SK-N-SH treated with all-trans-retinoic acid at 6 μM for 48 hours (cell line): ENCODE data around the gene PIP5K1C.

Source experiments
- ATAC-seq: fragments of 200-7000 bp; cut with Tn5 transposase; 3 replicates; pipeline ENCODE4 v1.9.1; 2020; ENCODE audit warnings: mild to moderate bottlenecking, moderate library complexity
- ARNTL ChIP-seq: fragments of 450-650 bp; formaldehyde crosslinking; IDR thresholded peaks from 2 replicates; pipeline ENCODE4 v1.5.0; 2020; ENCODE audit warnings: low read depth, mild to moderate bottlenecking, moderate library complexity, borderline replicate concordance
- BACH2 ChIP-seq: fragments of 250-450 bp; sonication (Bioruptor Pico); IDR thresholded peaks from 2 replicates; pipeline ENCODE4 v1.9.0; 2021; ENCODE audit warnings: mild to moderate bottlenecking, borderline replicate concordance
- CREB5 ChIP-seq: fragments of 250-450 bp; sonication (Bioruptor Pico); IDR thresholded peaks from 2 replicates; pipeline ENCODE4 v1.5.1; 2020; ENCODE audit warnings: low read depth, mild to moderate bottlenecking, moderate library complexity
- CSDC2 ChIP-seq: fragments of 250-450 bp; sonication (Bioruptor Pico); IDR thresholded peaks from 2 replicates; pipeline ENCODE4 v1.5.0; 2020; ENCODE audit warnings: mild to moderate bottlenecking, moderate library complexity
- CSRNP3 ChIP-seq: fragments of 250-450 bp; sonication (Bioruptor Pico); IDR thresholded peaks from 2 replicates; pipeline ENCODE4 v1.5.1; 2021; ENCODE audit warnings: mild to moderate bottlenecking, moderate library complexity
- ESRRG ChIP-seq: fragments of 250-450 bp; sonication (Bioruptor Pico); IDR thresholded peaks from 2 replicates; pipeline ENCODE4 v1.6.1; 2021; ENCODE audit warnings: mild to moderate bottlenecking
- GLIS3 ChIP-seq: fragments of 250-450 bp; sonication (Bioruptor Pico); IDR thresholded peaks from 2 replicates; pipeline ENCODE4 v1.5.0; 2020; ENCODE audit warnings: mild to moderate bottlenecking, moderate library complexity
- ISL1 ChIP-seq: fragments of 250-450 bp; sonication (Bioruptor Pico); IDR thresholded peaks from 2 replicates; pipeline ENCODE4 v2.1.2; 2022; ENCODE audit warnings: mild to moderate bottlenecking, moderate library complexity
- OSR1 ChIP-seq: fragments of 250-450 bp; sonication (Bioruptor Pico); IDR thresholded peaks from 2 replicates; pipeline ENCODE4 v1.8.0; 2022; ENCODE audit warnings: moderate library complexity, mild to moderate bottlenecking, inconsistent platforms
- PATZ1 ChIP-seq: fragments of 250-450 bp; sonication (Bioruptor Pico); IDR thresholded peaks from 2 replicates; pipeline ENCODE4 v1.8.0; 2020; ENCODE audit warnings: mild to moderate bottlenecking, moderate library complexity, borderline replicate concordance
- POU6F1 ChIP-seq: fragments of 250-450 bp; sonication (Bioruptor Pico); IDR thresholded peaks from 2 replicates; pipeline ENCODE4 v1.8.0; 2021; ENCODE audit warnings: low read depth, mild to moderate bottlenecking, moderate library complexity, borderline replicate concordance
- RARB ChIP-seq: fragments of 250-450 bp; sonication (Bioruptor Pico); IDR thresholded peaks from 2 replicates; pipeline ENCODE4 v1.8.0; 2021; ENCODE audit warnings: mild to moderate bottlenecking, moderate library complexity
- SNAI2 ChIP-seq: fragments of 250-450 bp; sonication (Bioruptor Pico); IDR thresholded peaks from 2 replicates; pipeline ENCODE4 v1.5.0; 2020; ENCODE audit warnings: mild to moderate bottlenecking, moderate library complexity
- TOX ChIP-seq: fragments of 250-450 bp; sonication (Bioruptor Pico); IDR thresholded peaks from 2 replicates; pipeline ENCODE4 v1.8.0; 2021; ENCODE audit warnings: mild to moderate bottlenecking, moderate library complexity, borderline replicate concordance
- TSHZ2 ChIP-seq: fragments of 250-450 bp; sonication (Bioruptor Pico); IDR thresholded peaks from 2 replicates; pipeline ENCODE4 v1.5.0; 2020; ENCODE audit warnings: mild to moderate bottlenecking, moderate library complexity
- ZC3H10 ChIP-seq: fragments of 250-450 bp; sonication (Bioruptor Pico); IDR thresholded peaks from 2 replicates; pipeline ENCODE4 v1.5.1; 2021; ENCODE audit warnings: mild to moderate bottlenecking, moderate library complexity
- ZFP3 ChIP-seq: fragments of 250-450 bp; sonication (Bioruptor Pico); IDR thresholded peaks from 2 replicates; pipeline ENCODE4 v1.5.0; 2020; ENCODE audit warnings: mild to moderate bottlenecking, moderate library complexity
- ZFP30 ChIP-seq: fragments of 450-650 bp; formaldehyde crosslinking; IDR thresholded peaks from 2 replicates; pipeline ENCODE4 v1.5.0; 2022; ENCODE audit warnings: mild to moderate bottlenecking, moderate library complexity
- ZNF565 ChIP-seq: fragments of 450-650 bp; formaldehyde crosslinking; conservative IDR thresholded peaks from 2 replicates; pipeline ENCODE4 v1.5.0; 2020; ENCODE audit warnings: low read depth, mild to moderate bottlenecking, moderate library complexity
- ZNF70 ChIP-seq: fragments of 450-650 bp; formaldehyde crosslinking; IDR thresholded peaks from 2 replicates; pipeline ENCODE4 v1.5.0; 2020; ENCODE audit warnings: mild to moderate bottlenecking, moderate library complexity
- ZNF8 ChIP-seq: fragments of 450-650 bp; formaldehyde crosslinking; IDR thresholded peaks from 2 replicates; pipeline ENCODE4 v1.5.0; 2020; ENCODE audit warnings: mild to moderate bottlenecking, moderate library complexity

The PIP5K1C gene

GRCh38 chr19:3601021-3601420, 99.2 kb downstream of the PIP5K1C start:
- ATAC-seq: no peak
- TF ChIP-seq CREB5 (CRISPR knock-in tag) (no peak), GLIS3 (CRISPR knock-in tag) (no peak), ZFP3 (CRISPR knock-in tag) (no peak), ZC3H10 (CRISPR knock-in tag) (no peak), CSRNP3 (CRISPR knock-in tag) (no peak), ARNTL (no peak), POU6F1 (CRISPR knock-in tag) (no peak), ZNF8 (CRISPR knock-in tag) (no peak), PATZ1 (CRISPR knock-in tag) (no peak), RARB (CRISPR knock-in tag) (no peak), ZNF565 (CRISPR knock-in tag) (no peak), TSHZ2 (CRISPR knock-in tag) (no peak), OSR1 (CRISPR knock-in tag) (no peak), BACH2 (CRISPR knock-in tag) (no peak), TOX (CRISPR knock-in tag) (no peak)

- no peak; the same call in 2 of the 3 replicates for ATAC-seq
- TF ChIP-seq BACH2 (CRISPR knock-in tag) (no peak), ZNF565 (CRISPR knock-in tag) (no peak), ZNF70 (CRISPR knock-in tag) (no peak), ISL1 (CRISPR knock-in tag) (no peak), TSHZ2 (CRISPR knock-in tag) (no peak), ZC3H10 (CRISPR knock-in tag) (no peak), CSDC2 (CRISPR knock-in tag) (no peak), PATZ1 (CRISPR knock-in tag) (no peak), POU6F1 (CRISPR knock-in tag) (no peak), ZFP30 (CRISPR knock-in tag) (no peak), RARB (CRISPR knock-in tag) (no peak), ESRRG (CRISPR knock-in tag) (no peak), SNAI2 (CRISPR knock-in tag) (no peak), OSR1 (CRISPR knock-in tag) (no peak), TOX (CRISPR knock-in tag) (no peak), CREB5 (CRISPR knock-in tag) (no peak)
Observed at GRCh38 chr19:3599776-3600187, 100.5 kb downstream of the PIP5K1C start.
